Loucy (cell line): Measurements from ENCODE around the gene ITGB5.

Experiments used
- H2AFZ ChIP-seq: fragments of 200-600 bp; sonication (generic); 2 replicates; pipeline ENCODE4 v1.6.0; 2016; ENCODE audit warnings: antibody characterized with exemption, mild to moderate bottlenecking, low read length, moderate library complexity
- H3F3A ChIP-seq: fragments of 200-600 bp; 2 replicates; pipeline ENCODE4 v1.6.0; 2016; ENCODE audit warnings: antibody characterized with exemption, low read depth, mild to moderate bottlenecking
- H3K27me3 ChIP-seq: fragments of 200-600 bp; sonication (generic); 2 replicates; pipeline ENCODE4 v1.6.1; 2014; ENCODE audit warnings: low read length, mild to moderate bottlenecking; ENCODE audit not compliant: insufficient read depth, poor library complexity, severe bottlenecking
- H3K36me3 ChIP-seq: fragments of 200-600 bp; sonication (generic); 2 replicates; pipeline ENCODE4 v1.6.1; 2016; ENCODE audit warnings: low read length; ENCODE audit not compliant: insufficient read depth
- H3K4me1 ChIP-seq: fragments of 200-600 bp; sonication (generic); 2 replicates; pipeline ENCODE4 v1.5.1; 2014; ENCODE audit warnings: low read length, mild to moderate bottlenecking; ENCODE audit not compliant: insufficient read depth, poor library complexity, severe bottlenecking
- H3K4me2 ChIP-seq: fragments of 200-600 bp; sonication (generic); 2 replicates; pipeline ENCODE4 v1.6.0; 2014; ENCODE audit warnings: antibody characterized with exemption, low read length, low read depth, mild to moderate bottlenecking; ENCODE audit not compliant: poor library complexity, severe bottlenecking
- H3K4me3 ChIP-seq: fragments of 200-600 bp; sonication (generic); 2 replicates; pipeline ENCODE4 v1.5.1; 2014; ENCODE audit warnings: low read length, mild to moderate bottlenecking, mixed read lengths; ENCODE audit not compliant: poor library complexity, severe bottlenecking
- H3K79me2 ChIP-seq: fragments of 200-600 bp; sonication (generic); 2 replicates; pipeline ENCODE4 v1.6.1; 2014; ENCODE audit warnings: low read length; ENCODE audit not compliant: insufficient read depth
- H3K9ac ChIP-seq: fragments of 200-600 bp; sonication (generic); 2 replicates; pipeline ENCODE4 v1.6.0; 2014; ENCODE audit warnings: mild to moderate bottlenecking, low read depth, low read length, moderate library complexity; ENCODE audit not compliant: poor library complexity, severe bottlenecking
- H3K9me2 ChIP-seq: fragments of 200-600 bp; sonication (generic); replicated peaks from 2 replicates; pipeline ENCODE4 v1.6.1; 2016; ENCODE audit warnings: low read depth, low read length, mixed read lengths
- H3K9me3 ChIP-seq: fragments of 200-600 bp; sonication (generic); 2 replicates; pipeline ENCODE4 v1.6.1; 2014; ENCODE audit warnings: mild to moderate bottlenecking, antibody characterized with exemption, low read length, low read depth; ENCODE audit not compliant: insufficient read depth
- H4K20me1 ChIP-seq: fragments of 200-600 bp; sonication (generic); 2 replicates; pipeline ENCODE4 v1.6.0; 2014; ENCODE audit warnings: antibody characterized with exemption, low read length, mild to moderate bottlenecking; ENCODE audit not compliant: insufficient read depth, poor library complexity, severe bottlenecking
- EZH2phosphoT487 ChIP-seq: fragments of 200-600 bp; IDR thresholded peaks from 2 replicates; pipeline ENCODE4 v1.6.1; 2018; ENCODE audit warnings: antibody characterized with exemption, mild to moderate bottlenecking, moderate library complexity, borderline replicate concordance
- TF ChIP-seq, protein P1 (sequence below): fragments of 200-600 bp; sonication (generic); conservative IDR thresholded peaks from 2 replicates; pipeline ENCODE4 v1.5.1; 2014; ENCODE audit warnings: mild to moderate bottlenecking, antibody characterized with exemption, low read length

Gene ITGB5

DNA sequence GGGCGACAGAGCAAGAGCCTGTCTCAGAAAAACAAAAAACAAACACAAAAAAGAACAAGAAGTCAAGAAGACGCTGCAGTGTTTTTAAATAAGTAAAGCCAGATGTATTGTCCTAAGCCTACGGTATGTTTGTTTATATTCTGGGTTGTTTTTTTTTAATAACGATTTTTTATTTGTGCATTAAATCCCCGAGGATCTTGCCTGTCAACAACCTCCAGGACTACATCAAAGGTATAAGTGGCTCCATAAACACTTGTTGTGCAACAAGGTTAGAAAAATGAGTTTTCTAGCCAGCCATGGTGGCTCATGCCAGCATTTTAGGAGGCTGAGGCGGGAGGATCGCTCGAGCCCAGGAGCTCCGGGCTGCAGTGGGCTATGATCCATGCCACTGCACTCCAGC is 26.1 kb downstream of the ITGB5 start:
- Histone ChIP-seq H3K79me2 (no peaks in the 10 kb centered on the region), H3K4me1 (no peaks in the 10 kb centered on the region), H3K27me3 (no peaks in the 10 kb centered on the region), H4K20me1 (no peaks in the 10 kb centered on the region), H3K9ac (no peak overlapping the region), H3K4me3 (no peak overlapping the region), H3K9me3 (no peaks in the 10 kb centered on the region), H2AFZ (no peak overlapping the region), H3K4me2 (no peak overlapping the region), H3K9me2 (no peaks in the 10 kb centered on the region), H3K36me3 (no peaks in the 10 kb centered on the region), H3F3A (no peaks in the 10 kb centered on the region)
- TF ChIP-seq, protein P1, sequence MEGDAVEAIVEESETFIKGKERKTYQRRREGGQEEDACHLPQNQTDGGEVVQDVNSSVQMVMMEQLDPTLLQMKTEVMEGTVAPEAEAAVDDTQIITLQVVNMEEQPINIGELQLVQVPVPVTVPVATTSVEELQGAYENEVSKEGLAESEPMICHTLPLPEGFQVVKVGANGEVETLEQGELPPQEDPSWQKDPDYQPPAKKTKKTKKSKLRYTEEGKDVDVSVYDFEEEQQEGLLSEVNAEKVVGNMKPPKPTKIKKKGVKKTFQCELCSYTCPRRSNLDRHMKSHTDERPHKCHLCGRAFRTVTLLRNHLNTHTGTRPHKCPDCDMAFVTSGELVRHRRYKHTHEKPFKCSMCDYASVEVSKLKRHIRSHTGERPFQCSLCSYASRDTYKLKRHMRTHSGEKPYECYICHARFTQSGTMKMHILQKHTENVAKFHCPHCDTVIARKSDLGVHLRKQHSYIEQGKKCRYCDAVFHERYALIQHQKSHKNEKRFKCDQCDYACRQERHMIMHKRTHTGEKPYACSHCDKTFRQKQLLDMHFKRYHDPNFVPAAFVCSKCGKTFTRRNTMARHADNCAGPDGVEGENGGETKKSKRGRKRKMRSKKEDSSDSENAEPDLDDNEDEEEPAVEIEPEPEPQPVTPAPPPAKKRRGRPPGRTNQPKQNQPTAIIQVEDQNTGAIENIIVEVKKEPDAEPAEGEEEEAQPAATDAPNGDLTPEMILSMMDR = no peak
- TF ChIP-seq EZH2phosphoT487 = no peak

DNA sequence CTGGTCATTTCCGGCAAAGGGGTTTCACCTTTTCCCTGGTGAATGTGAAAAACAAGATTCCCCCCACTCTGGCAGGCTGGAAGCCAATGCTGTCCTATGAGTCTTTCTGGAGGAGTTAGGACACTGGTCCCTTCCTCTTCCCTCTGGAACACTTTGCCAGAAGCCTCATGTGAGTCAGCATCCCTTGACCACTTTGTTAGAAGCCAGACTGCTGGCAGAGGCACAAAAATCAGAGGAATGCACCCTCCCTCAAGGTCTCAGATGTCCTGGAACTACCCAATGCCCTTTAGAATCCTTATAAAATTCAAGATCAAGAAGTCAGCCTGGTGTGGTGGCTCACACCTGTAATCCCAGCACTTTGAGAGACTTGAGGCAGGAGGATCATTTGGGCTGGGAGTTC is 26.6 kb downstream of the ITGB5 start:
- H3K4me1 ChIP-seq = no peaks in the 10 kb centered on the region
- H3K4me2 ChIP-seq = no peak overlapping the region
- H3K27me3 ChIP-seq = no peaks in the 10 kb centered on the region
- no peak overlapping the region for H3K4me3 ChIP-seq
- no peaks in the 10 kb centered on the region for H4K20me1 ChIP-seq
- no peaks in the 10 kb centered on the region for H3F3A ChIP-seq
- no peak overlapping the region for H3K9ac ChIP-seq
- H3K9me2 ChIP-seq = no peaks in the 10 kb centered on the region
- H3K36me3 ChIP-seq = no peaks in the 10 kb centered on the region
- H2AFZ ChIP-seq = no peak overlapping the region
- no peaks in the 10 kb centered on the region for H3K9me3 ChIP-seq
- no peaks in the 10 kb centered on the region for H3K79me2 ChIP-seq
- TF ChIP-seq EZH2phosphoT487 = no peak
- TF ChIP-seq, protein P1 = no peak

DNA sequence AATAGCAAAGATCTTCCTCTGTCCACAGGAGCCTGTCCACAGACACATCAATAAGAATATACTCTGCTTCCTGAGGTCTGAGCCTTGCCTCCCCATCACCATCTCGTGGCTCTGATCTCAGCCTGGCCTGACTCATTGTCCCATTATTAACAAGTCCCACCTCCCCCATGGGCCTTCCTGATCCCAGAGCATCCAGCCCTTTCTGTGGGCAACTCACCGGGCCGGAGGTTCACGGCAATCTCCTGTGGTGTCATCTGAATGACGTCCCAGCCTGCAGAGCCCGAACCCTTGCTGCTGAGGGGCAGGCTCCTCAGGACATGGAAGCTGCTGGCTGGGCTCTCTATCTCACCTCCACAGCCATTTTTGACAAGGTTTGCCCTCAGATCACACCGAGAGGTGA is 28.1 kb downstream of the ITGB5 start:
- H3K4me2 ChIP-seq = no peak overlapping the region
- H3K9ac ChIP-seq = no peak overlapping the region
- H4K20me1 ChIP-seq = no peaks in the 10 kb centered on the region
- H3K4me3 ChIP-seq = no peak overlapping the region
- H3K27me3 ChIP-seq = no peaks in the 10 kb centered on the region
- no peaks in the 10 kb centered on the region for H3K36me3 ChIP-seq
- no peaks in the 10 kb centered on the region for H3F3A ChIP-seq
- H2AFZ ChIP-seq = no peak overlapping the region
- no peaks in the 10 kb centered on the region for H3K9me3 ChIP-seq
- no peaks in the 10 kb centered on the region for H3K79me2 ChIP-seq
- no peaks in the 10 kb centered on the region for H3K9me2 ChIP-seq
- TF ChIP-seq, protein P1 = no peak
- TF ChIP-seq EZH2phosphoT487 = no peak
- no peaks in the 10 kb centered on the region for H3K4me1 ChIP-seq
